GM18498 (cell line): ENCODE measurements around the gene FARP1.
"Not testable (repeated sequence)": the region's sequence is repeated elsewhere in the genome, so short reads cannot be mapped to it uniquely, and the experiment has no call there.

Experiments
- ATAC-seq: cut with Tn5 transposase; IDR thresholded peaks from one replicate; pipeline ENCODE4 v1.9.1; 2021; ENCODE audit warnings: mild to moderate bottlenecking, moderate library complexity; ENCODE audit not compliant: unreplicated experiment

FARP1 gene

DNA sequence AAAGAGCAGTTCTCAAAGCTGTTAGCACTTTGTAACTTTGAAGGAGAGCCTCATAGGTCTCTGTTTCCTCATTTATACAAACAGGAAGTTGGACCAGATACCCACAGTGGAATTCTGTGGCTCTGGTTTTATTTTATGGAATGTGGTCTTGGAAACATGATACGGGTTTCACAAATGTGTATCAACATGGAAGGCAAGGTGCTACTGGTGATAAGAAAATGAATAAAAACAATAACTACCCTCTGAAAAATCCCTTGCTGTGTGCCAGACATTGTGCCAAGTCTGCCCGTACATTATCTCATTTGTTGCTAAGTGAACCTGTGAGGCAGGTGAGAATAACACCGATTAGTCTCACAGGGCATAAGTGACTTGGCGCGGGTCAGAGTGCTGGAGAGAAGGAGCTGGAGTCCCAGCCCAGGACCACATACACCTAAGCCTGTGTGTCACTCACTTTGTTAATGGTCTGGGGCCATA lies 79.2 kb downstream of the FARP1 start:
- ATAC-seq: no peak

DNA sequence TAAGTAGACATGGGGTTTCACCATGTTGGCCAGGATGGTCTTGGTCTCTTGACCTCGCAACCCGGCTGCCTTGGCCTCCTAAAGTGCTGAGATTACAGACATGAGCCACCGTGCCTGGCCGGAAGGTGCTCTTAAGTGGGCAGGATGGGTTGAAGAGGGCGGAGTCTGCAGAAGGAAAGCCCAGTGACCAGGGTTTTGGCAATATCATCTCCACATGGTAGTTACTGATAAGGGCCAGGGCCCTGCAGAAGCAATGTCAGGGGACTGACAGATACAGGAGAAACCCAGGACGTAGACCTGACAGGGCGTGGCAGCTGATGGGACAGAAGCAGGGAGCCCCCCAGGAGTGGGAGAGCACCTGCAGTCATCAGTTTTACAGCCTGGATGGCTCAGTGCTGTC lies 79.9 kb downstream of the FARP1 start:
- no peak for ATAC-seq

DNA sequence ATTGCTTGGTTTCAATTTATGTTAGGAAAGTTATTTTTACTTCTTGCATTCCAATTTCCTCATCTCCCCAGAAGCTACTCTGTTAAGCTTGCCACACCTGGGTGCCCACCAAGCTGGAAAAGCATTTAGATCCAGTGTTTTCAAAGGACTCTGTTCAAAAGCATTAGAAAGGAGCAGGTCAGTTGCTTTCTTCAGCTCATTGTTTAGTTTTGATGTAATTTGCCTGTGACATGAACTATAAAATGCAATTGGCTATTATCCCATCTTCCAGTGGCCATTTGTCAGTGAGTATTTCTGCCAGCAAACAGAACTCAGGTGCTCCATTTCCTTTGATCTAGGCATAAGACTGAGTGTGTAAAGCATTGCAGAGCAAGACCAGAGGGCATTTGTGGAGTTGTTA lies 80.8 kb downstream of the FARP1 start:
- no peak for ATAC-seq

DNA sequence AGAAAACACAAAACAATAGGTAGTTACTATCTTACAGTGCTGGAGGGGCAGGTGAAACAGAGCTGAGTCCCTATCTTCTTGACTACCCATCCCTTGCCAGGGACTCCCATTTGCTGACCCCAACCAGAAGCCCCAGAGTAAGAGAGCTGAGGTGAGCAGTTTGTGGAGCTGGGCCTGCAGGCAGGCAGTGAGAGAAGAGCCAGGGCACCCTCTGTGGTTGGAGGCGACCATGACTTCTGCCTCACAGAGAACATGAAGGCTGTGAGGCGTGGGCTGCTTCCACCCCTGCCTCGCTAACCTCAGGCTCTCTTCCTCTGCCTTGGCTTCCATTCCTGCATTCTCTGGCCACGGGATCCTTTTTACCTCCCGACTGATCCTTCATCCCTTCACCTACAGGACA lies 81.7 kb downstream of the FARP1 start:
- no peak for ATAC-seq

DNA sequence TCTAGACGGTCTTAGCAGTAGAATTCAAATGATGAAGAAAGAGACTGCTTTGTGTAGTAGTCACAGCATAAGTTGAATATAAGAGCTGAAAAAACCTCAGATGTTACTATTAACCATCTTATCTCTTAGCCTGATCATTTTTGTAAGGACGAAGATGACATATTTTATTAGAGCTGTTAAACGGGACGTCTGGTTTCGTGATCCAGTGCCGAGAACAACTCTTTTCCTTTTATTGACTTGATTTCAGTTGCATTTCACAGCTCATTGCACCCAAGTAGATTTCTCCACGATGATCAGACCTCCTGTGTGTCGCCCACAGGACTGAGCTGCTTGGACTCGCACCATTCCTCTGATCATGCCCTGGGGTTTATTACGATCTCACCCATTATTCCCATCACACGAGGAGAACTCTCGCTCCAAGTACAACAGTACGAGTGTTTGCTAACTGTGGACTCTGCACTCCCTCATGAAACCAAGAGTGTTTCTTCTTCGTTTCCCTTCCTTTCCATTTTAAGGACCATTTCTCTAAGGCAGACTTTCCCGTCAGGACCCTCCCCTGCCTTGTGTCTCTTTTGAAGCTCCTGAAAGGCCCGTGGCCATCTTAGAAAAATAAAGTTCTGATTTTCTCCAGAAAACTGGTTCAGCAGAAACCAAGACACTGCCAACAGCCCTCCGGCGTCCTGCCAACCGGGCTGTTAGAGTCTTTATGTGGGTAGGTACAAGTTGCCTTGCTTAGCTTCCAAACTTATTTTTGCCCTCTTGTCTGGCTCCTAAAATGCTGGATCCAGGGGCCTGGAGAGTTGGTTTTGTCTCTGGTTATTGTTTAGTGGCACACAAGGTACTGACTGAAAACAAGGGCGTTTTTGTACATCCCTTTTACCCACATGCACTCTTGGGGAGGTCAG lies 82.4 kb downstream of the FARP1 start:
- no peak for ATAC-seq

DNA sequence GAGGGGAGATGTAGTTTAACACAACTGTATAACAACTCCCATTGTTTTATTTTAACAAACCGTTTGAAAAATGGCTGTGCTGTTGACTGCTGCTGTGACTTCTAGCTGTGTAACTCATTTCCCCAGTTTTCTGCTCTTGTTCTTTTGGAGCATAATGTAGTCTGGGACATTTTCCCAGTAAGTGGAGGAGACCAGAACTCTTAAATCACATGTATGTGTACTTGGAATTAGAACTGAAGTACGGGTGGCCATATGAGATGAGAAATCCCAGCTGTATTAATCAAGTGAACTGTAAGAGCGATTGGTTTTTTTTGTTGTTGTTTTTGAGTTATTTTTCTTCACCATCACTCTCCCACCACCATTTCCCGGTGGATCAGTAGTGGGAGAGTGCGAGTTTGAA lies 83.6 kb downstream of the FARP1 start:
- ATAC-seq: no peak

DNA sequence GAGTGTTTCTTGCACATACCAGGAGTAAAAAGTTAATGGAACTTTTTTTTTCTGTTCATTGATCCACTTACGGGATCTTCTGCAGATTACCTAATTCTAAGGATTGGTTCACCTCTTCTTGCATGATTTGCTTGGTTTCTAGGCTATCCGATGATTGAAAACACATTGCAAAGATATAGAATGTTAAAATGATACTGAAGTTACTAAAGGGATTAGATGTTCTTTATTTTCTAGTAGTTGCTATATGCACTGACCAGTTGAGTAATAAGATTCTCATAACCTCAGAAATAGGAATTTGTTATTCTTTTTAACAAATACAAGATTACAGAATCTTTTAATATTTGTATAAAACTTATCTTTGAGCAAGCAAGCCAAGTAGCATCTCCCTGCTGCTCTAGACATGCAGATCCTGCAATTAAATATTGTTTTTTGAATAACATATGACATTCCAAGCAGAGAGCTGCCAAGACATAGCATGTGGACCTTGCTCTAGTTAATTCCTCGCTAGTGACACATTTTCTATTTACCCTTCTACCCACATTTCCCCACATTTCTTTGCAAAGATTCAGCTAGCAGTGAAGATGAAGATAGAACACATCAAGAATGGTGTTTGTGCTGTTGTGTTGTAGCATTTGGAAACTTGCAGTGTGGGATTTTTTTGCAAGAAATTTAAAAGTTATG lies 85.9 kb downstream of the FARP1 start:
- ATAC-seq: no peak

DNA sequence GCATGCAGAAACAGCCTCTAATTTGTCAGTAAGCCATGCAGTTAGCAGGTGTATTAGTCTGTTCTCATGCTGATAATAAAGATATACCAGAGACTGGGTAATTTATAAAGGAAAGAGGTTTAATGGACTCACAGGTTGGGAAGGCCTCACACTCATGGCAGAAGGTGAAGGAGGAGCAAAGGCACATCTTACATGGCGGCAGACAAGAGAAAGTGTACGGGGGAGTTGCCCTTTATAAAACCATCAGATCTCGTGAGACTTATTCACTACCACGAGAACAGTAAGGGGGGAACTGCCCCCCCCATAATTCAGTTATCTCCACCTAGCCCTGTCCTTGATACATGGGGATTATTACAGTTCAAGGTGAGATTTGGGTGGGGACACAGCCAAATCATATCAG lies 87.9 kb downstream of the FARP1 start:
- not testable (repeated sequence) for ATAC-seq

DNA sequence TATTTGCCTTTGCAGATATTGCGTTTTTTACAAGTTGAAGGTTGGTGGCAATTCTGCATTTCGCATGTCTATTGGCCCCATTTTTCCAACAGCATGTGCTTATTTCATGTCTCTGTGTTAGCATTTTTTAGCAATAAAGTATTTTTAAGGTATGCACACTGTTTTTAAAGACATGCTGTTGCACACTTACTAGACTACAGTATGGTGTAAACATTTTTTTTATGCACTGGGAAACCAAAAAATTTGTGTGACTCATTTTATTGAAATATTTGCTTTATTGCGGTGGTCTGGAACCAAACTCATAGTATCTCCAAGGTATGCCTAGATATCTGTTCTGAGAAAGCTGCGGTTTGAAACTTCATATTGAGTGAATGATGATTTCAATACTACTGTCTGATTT lies 89.6 kb downstream of the FARP1 start:
- no peak for ATAC-seq

DNA sequence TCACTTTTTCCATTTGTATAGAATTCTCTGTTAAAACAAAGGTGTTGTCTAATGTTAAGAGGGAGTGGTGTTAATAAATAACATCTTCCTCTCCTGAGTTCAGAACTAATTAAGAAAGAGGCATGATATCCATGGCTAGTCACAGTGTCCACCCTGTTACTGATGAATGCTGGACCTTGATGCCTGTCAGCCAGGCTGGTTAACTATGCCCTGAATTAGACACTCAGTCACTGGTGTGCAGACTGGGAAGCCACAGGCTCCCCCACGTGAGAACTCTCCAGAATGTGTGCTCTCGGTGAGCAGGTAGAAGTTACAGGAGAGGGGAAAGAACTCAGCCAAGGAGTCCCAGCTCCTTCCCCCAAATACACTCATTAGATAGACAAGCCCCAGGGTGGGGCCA lies 90.2 kb downstream of the FARP1 start:
- no peak for ATAC-seq

DNA sequence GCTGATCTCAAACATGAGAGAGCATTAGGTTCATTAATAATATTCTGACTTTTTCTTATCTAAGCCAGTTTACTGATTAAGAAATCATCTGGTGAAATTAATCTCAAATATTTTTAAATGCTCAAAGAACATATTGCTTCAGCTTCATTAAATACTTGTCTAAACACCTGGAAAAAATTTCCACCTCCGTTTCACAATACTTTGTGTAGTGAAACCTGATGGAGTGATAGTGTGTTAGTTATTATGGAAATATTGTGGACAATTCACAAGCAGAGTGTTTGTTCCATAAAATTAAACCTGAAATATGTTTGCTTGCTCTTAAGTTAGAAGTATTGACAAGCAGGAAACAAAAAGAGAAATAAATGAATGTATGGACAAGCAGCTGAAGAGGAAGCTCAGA lies 91.5 kb downstream of the FARP1 start:
- no peak for ATAC-seq

DNA sequence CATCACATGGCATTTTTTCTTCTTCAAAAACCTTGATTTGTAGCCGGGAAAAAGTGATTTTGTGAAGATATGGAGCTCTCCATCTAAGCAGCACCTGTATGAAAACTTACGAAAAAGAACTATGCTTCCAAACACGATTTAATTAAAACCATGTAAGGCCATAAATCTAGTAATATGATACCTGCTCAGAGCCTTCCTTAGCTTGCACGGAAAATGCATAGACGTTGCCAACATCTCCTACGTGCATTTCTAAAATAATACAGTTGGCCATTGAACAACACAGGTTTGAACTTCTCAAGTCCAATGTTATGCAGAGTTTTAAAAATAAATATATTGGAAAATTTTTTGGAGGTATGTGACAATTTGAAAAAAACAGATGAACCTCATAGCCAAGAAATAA lies 93.3 kb downstream of the FARP1 start:
- ATAC-seq: no peak

DNA sequence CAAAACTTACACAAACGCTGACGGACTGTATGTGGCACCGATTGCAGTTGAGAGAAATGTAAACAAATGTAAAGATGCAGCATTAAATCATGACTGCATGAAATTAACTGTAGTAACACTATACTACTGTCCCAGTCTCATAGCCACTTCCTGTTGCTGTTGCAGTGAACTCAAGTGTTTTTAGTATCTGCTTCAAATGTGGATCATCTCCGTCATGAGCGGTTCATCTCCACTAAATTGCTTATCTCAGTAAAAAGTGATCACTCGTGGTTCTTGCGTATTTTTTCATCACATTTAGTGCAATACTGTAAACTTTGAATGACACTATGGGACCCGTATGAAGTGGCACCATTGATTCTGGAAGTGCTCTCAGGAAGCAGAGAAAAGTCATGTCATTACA lies 94.4 kb downstream of the FARP1 start:
- ATAC-seq: no peak

DNA sequence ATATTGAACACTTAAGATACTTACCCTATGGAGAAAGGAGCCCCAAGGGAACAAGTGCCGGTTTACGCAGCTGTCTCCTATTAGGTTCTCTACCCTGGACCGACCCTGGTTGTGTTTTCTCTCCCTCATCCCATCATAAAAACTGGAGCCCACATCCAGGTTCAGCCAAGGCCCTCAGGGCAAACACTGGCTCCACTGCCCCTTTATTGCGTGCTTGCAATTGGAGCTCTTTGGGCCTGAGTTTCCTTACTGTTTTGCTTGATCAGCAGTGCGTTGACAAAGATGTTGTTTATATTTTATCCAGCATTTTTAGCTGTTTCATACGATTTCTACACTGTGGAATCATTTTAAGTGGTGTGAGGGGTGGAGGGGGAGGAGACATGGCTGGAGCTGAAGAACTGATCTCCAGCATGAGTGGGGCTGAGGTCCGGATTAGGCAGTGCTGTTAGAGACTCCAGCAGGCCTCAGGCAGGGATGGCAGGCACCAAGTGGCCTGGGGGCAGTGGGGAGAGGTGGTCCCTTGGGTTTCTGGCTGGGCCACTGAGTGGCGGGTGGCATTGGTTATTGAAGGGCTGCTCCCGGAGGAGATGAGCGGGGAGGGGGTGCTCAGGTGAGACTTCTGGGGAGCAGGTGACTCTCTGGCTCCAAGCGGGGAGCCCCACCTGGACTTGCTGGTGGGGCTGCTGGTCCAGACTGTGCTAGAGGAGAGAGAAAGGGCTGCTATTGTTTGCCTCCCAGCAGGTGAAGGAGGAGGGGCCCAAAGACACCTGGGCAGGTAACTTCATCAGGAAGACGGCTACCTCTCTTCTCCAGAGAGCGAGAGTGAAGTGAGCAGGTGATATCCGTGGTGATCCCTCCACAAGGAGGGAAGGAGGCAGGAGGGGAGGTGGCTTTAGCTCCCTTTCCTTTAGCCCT lies 96.5 kb downstream of the FARP1 start:
- no peak for ATAC-seq

DNA sequence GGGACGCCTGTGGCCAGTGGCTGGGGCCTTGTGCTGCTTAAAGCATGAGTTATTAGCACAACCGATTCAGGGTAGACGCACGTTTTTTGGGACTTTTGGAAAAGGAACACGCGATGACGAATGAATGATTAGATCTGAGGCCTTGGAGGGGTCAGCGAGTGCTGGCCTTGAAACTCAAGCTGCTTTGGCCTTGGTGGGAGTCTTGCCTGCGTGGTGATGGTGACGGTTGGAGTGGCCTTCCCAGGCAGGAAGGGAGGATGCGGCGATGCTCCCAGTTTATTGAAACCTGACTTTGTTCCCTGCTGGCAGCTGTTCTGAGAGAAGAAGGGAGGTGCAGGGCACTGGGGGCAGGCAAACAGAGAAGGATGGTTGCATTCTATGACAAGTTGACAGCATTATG lies 97.2 kb downstream of the FARP1 start:
- no peak for ATAC-seq

DNA sequence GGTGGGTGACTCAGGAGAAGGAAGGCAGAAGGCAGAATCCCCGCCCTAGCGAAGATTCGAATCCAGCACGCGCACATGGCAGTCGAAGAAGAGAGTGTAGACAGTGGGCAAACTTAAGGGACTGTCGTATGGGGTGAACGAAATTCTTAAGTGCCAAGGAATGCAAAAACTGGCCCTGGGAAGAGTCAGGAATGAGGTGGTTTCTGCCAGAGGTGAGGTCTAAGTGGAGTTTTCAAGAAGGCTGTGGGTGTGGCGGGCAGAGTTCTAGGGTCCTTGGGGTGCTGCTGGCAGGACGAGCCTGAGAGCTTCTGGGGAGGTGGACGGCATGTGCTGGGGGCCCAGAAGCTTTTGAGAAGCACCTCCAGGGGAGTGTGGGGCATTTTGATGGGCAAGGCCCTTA lies 98.1 kb downstream of the FARP1 start:
- no peak for ATAC-seq

DNA sequence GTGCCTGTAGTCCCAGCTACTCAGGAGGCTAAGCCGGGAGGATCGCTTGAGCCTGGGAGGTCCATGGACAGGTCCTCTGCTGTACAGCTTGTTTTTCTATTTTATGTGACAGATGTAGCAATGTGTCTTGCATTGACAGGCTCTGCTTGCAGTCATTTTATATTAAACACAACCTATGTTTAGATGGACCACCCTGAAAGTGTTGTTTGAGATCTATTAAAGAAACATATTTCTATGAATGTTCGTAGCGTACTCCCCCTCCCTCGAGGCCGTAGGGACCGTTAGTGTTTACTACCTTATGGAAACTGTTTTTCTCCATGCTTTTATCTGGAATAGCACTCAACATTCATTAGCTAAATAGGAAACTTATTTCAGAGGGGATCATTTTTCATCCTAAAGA lies 99.1 kb downstream of the FARP1 start:
- ATAC-seq: no peak

DNA sequence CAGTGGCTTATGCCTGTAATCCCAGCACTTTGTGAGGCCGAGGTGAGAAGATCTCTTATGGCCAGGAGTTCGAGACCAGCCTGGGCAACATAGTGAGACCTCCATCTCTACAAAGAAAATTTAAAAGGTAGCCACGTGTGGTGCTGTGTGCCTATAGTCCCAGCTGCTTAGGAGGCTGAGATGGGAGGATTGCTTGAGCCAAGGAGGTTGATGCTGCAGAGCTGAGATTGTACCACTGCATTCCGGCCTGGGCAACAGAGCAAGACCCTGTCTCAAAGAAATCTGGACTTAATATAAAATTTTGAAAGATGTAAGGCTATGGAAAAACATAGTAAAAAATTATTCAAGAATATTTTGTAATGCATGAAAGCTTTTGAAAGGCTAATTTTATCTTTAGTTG lies 99.5 kb downstream of the FARP1 start:
- no peak for ATAC-seq

DNA sequence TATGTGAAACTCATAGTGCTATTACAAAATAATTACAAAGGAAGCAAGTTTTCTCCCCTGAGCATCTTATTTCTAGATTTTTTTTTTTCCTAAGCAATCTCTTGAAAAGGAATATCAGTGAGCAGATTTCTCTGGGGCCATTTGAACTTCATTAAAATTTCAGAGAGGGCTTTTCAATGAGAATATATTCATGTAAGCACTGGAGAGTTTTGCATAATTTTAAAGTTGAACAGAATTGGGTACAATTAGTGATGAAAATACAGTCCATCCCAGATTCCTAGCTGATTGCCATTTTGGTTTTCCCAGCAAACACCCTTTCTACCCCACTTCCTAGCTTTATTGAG lies 101.0 kb downstream of the FARP1 start:
- ATAC-seq: no peak

DNA sequence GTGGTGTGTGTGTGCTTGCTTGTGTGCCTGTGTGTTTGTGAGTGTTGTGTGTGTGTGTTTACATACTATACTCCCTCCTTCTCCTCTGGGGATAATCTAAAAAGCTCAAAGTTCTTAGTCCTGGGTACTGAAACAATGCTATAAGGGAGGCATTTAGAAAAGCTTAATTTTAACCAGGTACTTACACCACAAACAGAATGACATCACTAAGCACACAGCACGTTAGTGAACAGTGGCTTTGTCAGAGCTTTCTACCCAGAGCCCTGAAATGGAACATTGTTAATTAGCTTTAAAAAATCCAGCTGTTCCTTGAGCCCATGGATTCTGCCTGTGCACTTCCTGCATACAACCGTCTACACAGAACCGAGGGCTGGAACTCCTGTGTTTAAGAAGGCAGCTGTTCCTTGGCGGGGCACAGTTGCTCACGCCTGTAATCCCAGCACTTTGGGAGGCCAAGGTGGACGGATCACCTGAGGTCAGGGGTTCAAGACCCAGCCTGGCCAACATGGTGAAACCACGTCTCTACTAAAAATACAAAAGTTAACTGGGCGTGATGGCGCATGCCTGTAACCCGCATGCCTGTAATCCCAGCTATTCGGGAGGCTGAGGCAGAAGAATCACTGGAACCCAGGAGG lies 103.8 kb downstream of the FARP1 start:
- ATAC-seq: no peak

DNA sequence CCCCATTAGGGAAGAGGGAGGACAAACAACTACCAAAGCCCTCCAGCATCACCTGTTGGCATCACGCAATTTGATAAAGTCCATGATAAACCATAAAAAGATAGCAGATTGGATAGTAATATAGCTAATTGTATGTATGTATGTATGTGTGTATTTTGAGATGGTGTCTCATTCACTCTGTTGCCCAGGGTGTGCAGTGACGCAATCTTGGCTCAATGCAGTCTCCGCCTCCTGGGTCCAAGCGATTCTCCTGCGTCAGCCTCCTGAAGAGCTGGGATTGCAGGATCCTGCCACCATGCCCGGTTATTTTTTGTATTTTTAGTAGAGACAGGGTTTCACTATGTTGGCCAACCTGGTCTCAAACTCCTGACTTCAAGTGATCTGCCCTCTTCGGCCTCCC lies 108.8 kb downstream of the FARP1 start:
- no peak for ATAC-seq
